ENCODE data around the gene IPCEF1. TPM values are rescaled to one million over a fixed set of nuclear protein-coding genes. Genes with fewer than 3 reads are reported as not detected.

The IPCEF1 gene
- total RNA-seq, 1 donor = 0.54 TPM

- no peak for TF ChIP-seq CTCF (IDR thresholded peaks at IDR 0.05; ENCODE audit: insufficient read depth, low read length)
- no peak for DNase-seq (ENCODE audit: low read depth)
- H3K4me3 ChIP-seq (ENCODE audit: low read depth, low read length) = no peak overlapping the region
Observed at GRCh38 chr6:154251116-154251515, 105.5 kb downstream of the IPCEF1 start.

GRCh38 chr6:154249499-154250298, 106.9 kb downstream of the IPCEF1 start:
- H3K4me3 ChIP-seq (ENCODE audit: low read depth, low read length) = no peak overlapping the region
- DNase-seq (ENCODE audit: low read depth) = no peak
- no peak for TF ChIP-seq CTCF (IDR thresholded peaks at IDR 0.05; ENCODE audit: insufficient read depth, low read length)

- DNase-seq (ENCODE audit: low read depth) = no peak
- no peak for TF ChIP-seq CTCF (IDR thresholded peaks at IDR 0.05; ENCODE audit: insufficient read depth, low read length)
- no peak overlapping the region for H3K4me3 ChIP-seq (ENCODE audit: low read depth, low read length)
Observed at GRCh38 chr6:154247119-154247861, 109.3 kb downstream of the IPCEF1 start.

GRCh38 chr6:154246723-154247118, 109.9 kb downstream of the IPCEF1 start:
- no peak for TF ChIP-seq CTCF (IDR thresholded peaks at IDR 0.05; ENCODE audit: insufficient read depth, low read length)
- DNase-seq (ENCODE audit: low read depth) = no peak

GRCh38 chr6:154245506-154245905, 111.1 kb downstream of the IPCEF1 start:
- no peak for DNase-seq (ENCODE audit: low read depth)
- H3K4me3 ChIP-seq (ENCODE audit: low read depth, low read length) = no peak overlapping the region
- no peak for TF ChIP-seq CTCF (IDR thresholded peaks at IDR 0.05; ENCODE audit: insufficient read depth, low read length)

More at GRCh38 chr6:154246723-154247118, 109.9 kb downstream of the IPCEF1 start:
- no peak overlapping the region for H3K4me3 ChIP-seq (ENCODE audit: low read depth, low read length)

GRCh38 chr6:154243793-154244750, 112.5 kb downstream of the IPCEF1 start:
- TF ChIP-seq CTCF (IDR thresholded peaks at IDR 0.05; ENCODE audit: insufficient read depth, low read length) = no peak
- no peak for DNase-seq (ENCODE audit: low read depth)
- H3K4me3 ChIP-seq (ENCODE audit: low read depth, low read length) = no peak overlapping the region

Data from fibroblast of the aortic adventitia (primary cell).